GM19372 (cell line): Measurements from ENCODE around the gene THRSP.
"Not testable (repeated sequence)": the region's sequence is repeated elsewhere in the genome, so short reads cannot be mapped to it uniquely, and the experiment has no call there.

Source experiments
- ATAC-seq: cut with Tn5 transposase; IDR thresholded peaks from one replicate; pipeline ENCODE4 v1.9.1; 2021; ENCODE audit warnings: mild to moderate bottlenecking, low read depth, moderate library complexity; ENCODE audit not compliant: unreplicated experiment

Gene THRSP

DNA sequence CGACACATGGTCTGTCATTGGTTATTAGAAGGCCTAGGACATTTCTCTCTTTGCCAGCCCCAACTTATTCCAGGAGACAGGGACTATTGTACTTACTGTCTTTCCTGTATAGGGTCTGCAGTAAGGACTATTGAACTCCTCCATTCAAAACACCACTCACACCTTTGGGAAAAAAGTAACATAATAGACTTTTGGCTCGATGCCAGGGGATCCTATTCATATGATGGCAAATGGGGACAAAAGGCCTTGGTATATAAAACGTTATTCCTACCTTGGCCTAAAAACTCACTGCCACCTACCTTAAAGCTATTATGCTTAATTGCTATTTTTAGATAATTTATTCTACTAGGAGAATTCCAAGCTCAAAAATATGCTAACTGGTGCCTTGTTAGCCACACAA, 22.3 kb downstream of the THRSP start:
- ATAC-seq, result no peak

DNA sequence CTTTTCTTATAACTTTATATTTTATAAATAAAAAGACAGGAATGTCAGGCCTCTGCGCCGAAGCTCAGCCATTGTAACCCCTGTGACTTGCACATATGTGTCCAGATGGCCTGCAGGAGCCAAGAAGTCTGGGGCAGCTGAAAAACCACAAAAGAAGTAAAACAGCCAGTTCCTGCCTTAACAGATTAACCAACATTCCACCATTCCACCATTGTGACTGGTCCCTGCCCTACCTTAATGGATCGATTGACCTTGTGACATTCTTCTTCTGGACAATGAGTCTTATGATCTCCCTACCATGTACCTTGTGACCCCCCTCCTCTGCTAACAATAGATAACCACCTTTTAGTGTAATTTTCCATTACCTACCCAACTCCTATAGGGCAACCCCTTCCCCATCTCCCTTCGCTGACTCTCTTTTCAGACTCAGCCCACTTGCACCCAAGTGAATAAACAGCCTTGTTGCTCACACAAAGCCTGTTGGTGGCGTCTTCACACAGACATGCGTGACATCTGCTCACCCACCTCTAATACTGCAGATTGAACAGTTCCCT, 22.9 kb downstream of the THRSP start:
- ATAC-seq, result not testable (repeated sequence)

- no peak for ATAC-seq
These were observed 30.6 kb downstream of the THRSP start for GRCh38 chr11:78094250-78094649.

GRCh38 chr11:78097666-78098385, 34.2 kb downstream of the THRSP start:
- ATAC-seq, result no peak

GRCh38 chr11:78099666-78100065, 36.0 kb downstream of the THRSP start:
- no peak for ATAC-seq

DNA sequence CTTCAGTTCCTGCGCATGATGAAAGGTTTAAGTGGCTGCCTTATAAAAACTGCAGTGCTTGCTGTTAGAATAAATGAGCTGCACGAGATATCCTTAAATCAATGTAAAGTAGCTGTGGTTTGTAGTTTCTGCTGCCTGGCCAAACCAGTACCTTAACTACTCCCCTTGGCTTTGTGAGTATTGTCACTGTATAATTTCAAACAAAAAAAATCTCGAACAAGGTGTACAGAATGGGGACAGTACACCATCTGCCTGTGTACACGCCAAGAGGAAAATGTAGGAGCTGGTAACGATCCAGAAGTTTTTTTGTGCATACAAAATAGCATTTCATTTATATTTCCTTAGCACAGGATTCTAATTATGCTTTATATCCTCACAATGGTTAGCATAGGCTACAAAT, 36.6 kb downstream of the THRSP start:
- no peak for ATAC-seq

GRCh38 chr11:78100676-78101472, 37.2 kb downstream of the THRSP start:
- no peak for ATAC-seq

DNA sequence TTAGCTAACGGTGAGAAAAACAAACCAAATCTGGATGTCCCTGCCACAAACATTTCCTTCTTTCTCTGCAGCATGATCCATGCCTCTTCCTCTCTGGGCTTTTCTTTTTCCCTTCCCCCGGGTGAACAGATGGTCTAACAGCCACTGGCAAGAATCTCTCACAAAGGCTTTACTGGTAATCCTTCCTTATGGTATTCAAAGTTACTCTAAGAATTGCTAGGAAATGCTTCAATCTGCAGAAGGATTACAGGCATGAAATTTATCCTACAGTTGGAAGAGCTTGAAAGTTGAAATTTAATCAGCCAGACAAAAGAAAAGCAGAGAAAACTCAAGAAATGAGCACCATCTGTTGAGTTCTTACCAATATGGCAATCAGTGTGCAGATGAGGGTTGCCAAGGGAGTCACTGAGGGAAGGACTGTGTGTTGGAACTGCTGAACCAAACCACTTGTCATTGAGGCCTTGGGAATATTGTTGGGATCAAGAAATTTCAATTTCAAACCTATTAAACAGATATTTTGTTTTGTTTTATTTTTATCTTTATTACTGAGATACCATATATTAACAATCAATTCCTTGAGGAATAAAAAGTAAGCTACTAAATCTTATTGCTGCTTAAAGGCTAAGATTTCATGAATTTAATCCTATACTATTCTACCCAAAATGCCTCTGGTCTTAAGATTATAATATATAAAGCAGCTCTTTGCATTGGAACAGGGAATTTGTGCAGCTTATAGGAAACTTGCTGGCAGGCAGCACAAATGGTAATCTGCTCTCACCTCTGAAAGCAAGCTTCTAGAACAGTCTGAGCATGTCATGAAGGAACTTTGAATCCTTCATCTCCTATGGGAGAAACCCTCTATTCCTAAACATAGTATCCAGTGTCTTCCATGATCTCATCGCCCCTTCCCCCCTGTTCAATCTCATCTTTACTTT, 45.7 kb downstream of the THRSP start:
- ATAC-seq, result no peak

GRCh38 chr11:78110351-78110750, 46.7 kb downstream of the THRSP start:
- ATAC-seq, result no peak

DNA sequence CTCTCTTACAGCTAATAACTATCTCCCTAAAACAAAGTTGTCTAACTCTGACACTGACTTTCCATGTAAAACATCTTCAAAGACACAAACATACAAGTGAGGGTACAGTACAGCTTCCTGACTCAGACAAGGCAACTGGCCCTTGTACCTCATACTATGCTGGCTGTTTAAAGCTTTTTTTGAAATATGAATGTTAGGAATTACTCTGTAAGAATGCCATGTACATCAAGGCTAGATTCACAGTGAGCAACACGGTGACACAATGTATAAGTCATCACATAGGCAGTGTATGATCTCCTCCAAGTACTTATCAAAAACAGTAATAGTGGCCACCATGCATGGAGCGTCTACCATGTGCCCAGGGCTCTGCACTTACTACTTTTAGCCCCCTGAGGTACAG, 47.2 kb downstream of the THRSP start:
- no peak for ATAC-seq

DNA sequence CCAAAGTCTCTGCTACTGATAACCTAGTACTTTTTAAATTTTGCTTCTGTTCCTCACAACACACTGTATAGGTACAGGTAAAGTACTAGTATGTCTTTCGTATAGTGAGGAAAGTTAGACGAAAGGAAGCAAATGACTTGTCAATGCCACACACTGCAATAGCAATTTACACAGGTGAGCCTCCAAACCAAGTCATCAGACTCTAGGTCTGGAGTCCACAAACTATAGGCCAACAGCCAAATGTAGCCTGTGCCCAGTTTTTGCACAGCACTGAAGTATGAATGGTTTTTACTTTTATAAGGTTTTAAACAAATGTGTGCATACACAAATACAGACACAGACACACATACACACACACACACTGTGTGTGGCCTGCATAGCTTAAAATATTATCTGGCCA, 47.6 kb downstream of the THRSP start:
- no peak for ATAC-seq

DNA sequence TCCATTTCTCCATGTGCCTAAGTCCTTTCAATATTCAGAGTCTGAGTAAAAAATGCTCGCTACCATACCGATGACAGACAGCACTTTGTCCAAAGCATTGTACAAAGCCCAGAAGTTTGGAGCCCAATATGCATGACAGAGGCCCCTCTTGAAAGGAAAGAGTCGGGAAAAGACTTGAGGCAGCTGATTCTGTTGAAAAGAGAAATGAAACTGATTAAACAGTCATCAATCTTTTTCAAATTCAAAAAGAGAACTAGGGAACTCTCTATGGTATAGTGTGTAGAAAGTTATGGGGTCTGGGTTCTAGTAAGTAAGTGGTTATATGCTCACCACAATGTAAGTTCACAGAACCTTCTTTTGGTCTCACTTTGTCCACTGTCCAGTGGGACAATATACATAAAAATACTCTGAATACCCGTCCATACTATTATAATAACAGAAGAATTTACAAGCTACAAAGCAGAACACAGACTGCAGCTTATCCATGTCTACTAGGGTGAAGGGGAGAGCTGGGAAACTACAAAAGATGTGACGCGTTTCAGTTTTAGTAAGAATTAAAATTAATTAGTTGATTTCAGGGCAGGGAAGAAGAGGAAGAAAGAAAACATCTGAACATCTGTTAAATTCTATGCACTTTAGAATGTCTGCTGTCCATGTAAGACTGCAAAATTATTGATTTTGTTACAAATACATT, 49.1 kb downstream of the THRSP start:
- no peak for ATAC-seq
